NCI-H2081 treated with DMSO at 0.1 percent for 48 hours (cell line): Measurements from ENCODE around the gene SYF2.
A peak's percentile ranks its signal among the peaks of the same experiment; 100 is the strongest.
"Not testable (repeated sequence)": the region's sequence is repeated elsewhere in the genome, so short reads cannot be mapped to it uniquely, and the experiment has no call there.

Experiments used
- DNase-seq: peaks from one replicate; lab custom pipeline; 2025; lab: John Stamatoyannopoulos, UW

SYF2 gene

DNA sequence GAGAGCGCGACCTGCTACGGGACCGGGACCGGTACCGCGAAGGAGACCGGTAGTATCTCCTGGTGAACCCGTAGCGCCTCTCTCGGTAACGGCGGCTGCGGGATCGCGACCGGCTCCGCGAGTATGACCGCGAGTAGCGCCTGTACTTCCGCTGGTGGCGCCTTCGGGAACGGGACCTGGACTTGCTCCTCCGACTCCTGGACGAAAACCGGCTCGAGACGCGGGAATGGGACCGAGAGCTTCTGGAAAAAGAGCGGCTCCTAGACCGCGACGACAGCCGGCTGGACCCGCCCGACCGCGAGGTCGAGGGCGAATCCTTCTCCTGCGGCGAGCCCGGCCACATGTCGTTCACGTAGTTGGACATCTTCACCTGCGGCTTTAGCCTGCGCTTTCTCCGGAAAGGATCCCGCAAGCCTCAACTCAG, 14.3 kb upstream of the SYF2 start:
- DNase-seq = no peak

DNA sequence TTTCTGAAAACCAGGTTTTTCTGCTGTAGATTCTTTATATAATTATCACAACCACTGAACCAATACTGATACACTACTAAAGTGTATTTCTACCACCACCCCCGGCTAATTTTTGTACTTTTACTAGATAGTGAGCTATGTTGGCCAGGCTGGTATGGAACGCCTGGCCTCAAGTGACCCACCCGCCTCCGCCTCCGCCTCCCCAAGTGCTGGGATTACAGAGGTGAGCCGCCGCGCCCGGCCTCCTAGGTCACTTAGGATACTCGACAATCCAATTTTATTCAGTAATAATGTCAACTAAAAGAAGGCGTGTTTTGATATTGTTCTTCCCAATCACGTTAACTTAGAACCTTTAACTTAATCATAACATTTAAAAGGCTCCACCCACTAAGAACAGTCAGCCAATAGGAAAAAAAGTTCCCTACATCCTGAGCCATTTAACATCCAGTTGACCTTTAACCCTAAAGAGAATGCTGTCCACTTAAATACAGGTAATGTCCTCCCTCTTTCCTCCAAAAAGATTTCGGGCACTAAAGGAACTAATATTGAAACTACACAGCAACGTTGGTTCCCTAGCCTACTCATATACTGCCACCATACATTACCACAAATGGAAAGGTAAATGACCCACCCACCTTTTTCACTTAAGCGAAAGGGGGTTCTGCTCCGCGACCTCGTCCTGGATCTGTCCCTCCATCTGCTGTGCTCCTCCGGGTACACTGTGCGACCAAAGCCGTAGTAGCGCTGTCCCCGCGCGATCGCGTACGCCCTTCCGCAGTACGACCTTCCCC, 13.7 kb upstream of the SYF2 start:
- no peak for DNase-seq

DNA sequence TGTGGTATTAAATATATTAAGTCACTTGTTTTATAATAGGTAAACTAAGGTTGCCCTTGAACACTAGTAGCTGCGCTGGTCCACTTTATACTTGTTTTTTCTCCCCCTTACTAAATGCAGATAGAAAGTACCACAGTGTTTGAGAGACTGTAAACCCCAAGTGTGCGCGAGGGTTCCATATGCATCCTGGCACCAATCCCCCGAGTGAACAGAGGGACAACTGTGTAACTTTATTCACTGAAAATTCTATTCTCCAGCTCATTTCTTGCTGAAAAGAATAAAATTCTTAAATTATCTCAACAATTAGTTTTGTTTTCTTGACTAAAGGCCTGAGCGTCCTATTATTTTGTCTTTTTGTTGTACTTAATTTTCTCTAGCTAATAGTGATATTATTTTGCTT, 13.1 kb upstream of the SYF2 start:
- DNase-seq = no peak

DNA sequence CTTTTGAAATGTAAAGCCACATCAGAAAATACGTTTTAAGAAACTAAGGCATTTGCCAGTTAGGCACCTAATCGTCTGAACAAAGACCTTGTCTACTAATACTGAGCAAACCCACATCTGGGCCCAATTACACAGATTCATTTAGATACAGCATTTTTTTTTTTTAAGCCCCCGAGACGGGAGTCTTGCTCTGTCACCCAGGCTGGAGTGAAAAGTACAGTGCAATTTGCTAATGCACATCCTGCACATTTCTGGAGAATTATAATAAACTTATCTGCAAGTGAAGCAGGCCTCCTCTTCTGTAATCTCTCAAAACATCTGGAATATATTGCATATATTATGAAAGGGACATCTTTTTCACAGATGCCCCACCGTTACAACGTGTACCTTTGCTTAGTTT, 11.6 kb upstream of the SYF2 start:
- DNase-seq = no peak

DNA sequence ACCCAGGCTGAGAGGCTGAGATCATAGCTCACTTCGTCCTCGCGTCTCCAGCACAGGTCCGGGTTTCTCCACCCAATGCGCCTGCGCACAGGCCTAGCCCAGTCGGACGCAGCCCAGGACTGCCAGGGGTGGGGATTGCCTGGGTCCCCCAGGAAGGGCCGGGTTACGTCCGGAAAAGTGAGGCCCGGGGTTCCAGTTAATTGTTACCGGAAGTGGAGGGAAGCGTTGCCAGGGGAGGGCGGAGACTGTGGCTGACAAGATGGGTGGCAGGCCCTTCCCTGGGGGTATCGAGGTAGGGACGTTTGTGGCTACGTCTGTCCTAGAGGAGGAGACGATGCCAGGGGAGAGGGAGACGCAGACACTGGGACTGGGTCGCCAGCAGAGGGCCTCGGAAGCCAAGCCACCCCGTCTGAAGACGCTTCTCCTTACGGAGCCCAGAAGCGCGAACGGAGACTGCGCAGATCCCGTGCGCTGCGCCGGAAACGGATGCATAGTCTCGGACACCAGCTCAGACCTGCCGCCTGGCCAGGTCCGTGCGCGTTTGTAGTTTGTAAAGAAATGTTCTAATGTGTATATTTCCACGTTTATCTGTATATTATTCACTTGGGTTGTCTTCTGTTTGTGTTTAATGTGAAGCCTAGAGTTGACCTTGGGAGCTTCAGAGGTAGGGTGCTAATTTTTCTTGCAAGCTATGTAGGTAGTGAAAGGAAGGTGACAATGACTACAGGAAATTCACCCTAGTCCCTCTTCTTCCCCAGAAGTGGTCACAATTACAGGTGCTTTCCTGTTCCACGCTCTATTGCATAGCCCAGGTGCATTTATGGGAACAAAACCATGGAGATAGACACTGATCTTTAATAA, 7.6 kb upstream of the SYF2 start:
- peak; percentile 88 for DNase-seq

DNA sequence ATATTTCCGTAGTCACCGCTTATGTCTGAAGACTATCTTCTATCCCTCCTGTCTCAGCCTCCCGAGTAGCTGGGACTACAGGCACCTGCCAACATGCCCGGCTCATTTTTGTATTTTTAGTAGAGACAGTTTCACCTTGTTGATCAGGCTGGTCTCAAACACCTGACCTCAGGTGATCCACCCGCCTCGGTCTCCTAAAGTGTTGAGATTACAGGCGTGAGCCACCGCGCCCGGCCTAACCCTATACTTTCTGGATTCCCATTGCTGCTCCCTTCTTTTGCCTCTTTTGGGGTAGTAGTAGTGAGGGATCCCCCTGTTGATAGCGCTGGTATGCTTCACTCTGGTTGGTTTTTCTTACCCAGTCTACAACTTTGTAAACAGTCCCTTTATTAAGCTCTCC, 5.7 kb upstream of the SYF2 start:
- no peak for DNase-seq

DNA sequence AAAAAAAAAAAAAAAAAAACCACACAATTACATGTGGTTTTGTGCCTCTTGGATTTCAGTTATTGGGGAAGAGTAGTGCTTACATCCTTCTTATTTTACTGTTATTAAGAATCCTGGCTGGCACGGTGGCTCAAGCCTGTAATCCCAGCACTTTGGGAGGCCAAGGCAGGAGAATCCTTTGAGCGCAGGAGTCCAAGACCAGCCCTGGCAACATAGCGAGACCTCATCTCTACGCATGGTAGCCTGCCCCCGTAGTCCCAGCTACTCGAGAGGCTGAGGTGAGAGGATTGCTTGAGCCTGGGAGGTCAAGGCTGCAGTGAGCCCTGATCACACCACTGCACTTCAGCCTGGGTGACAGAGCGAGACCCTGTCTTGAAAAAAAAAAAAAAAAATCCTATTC, 4.0 kb upstream of the SYF2 start:
- not testable (repeated sequence) for DNase-seq

DNA sequence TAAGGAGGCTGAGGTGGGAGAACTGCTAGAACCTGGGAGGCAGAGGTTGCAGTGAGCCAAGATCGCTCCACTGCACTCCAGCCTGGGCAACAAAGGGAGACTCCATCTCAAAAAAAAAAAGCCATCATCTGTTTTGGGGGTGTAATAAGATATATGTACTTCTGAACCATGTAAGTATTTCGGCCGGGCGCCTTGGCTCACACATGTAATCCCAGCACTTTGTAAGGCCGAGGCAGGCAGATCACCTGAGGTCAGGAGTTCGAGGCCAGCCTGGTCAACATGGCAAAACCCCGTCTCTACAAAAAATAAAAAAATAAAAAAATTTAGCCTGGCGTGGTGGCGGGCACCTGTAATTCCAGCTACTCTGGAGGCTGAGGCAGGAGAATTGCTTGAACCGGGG, 3.1 kb upstream of the SYF2 start:
- not testable (repeated sequence) for DNase-seq

DNA sequence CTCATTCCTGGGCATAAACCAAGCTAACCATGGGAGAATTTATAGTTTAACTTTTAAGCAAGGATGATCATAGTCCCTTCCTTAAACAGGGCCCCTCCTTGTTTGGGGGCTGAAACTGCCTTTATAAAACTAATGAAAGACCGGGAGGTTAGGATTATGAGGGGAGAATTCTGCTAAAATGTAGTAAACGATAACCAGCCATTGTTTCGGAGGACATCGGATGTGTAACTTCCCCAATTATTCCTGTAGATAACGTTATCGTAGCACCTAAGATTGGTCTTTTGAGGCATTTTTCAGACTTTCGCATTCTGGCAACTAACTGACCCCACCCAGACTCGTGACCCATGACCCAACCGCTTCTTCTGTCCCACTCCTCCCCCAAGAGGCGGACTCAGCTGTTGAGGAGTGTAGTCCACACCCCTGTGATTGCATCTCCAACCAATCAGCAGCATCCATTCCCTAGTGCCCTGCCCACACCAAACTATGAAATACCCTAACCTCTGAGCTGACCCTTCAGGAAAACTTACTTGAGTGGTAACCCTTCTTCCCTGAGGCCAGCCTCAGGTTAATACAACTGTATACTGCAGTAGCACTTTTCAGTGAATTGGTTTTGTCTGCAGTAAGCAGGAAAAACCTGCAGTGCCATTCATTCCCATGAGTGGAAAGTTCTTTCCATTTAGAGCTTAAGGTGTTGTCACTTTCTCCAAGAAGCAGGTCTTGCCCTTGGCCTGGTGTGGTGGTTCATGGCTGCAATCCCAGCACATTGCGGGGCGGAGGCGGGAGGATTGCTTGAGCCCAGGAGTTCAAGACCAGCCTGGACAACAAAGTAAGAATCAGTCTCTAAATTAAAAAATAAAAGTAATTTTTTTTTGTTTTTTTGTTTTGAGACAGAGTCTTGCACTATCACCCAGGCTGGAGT, 823 bp upstream of the SYF2 start:
- DNase-seq = no peak

DNA sequence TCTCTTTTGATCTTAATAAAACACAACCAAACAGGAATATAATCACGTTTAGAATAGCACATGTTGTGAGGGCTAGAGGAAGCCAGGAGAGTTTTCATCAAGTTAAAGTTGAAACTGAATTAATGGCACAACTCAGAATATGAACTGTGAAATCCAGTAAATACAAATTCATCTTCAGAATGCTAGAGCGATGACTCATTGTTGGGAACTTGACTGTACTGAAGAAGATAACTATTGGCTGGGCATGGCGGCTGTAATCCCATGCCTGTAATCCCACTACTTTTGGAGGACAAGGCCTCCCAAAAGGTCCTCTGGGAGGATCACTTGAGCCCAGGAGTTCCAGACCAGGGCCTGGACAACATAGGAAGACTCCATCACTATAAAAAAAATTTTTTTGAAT, 8.8 kb downstream of the SYF2 start:
- no peak for DNase-seq

DNA sequence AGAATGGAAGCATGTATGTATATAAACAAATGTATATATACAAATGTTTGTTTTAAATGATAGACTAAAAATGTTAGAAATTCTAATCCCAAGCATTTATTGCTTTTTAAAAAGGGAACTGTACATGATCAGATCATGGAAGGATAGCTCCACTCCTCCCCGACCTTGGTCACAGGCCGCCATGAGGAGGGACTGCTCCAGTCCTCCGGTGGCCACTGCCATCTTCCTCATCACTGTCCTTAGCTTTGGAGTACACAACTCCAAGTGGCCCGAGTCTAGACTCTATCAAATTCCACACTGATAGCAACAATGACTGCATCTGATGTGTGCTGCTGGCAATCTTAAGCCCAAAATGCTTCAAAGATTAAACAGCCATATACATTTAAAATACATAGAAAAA, 9.7 kb downstream of the SYF2 start:
- no peak for DNase-seq

DNA sequence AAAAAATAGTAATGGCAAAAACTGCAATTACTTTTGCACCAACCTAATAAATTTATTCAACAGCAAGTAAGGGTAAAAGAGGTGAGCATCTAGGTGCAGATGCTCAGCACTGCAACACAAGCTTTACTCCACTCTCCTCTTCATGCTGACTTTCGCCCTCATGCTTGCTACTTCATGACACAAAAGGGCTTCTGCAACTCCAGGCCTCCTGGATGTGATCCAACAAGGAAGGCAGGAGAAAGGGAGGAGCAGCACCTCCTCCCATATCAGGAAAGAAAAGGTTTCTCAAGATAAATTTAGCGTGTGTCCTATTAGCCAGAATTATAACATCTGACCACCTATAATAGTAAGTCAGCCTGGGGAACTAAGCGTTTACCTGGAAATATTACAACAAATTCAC, 11.6 kb downstream of the SYF2 start:
- DNase-seq = no peak

DNA sequence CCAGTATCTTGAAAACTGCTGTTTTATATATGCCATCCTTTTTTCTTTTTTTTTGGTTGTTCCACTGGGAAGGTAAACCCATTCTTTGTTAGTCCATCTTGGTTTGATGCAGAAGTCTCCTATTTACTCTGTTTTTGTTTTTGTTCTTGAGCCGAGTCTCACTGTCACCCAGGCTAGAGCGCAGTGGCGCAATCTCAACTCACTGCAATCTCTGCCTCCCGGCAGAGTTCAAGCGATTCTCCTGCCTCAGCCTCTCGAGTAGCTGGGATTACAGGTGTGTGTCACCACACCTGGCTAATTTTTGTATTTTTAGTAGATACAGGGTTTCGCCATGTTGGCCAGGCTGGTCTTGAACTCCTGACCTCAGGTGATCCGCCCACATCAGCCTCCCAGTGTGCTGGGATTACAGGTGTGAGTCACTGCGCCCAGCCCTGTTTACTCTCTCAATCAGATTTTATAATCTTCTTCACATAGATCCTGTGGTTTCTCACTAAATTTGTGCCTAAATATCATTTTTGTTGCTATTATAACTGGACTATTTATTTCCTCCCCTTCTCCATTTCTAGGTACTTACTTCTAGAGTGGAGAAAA, 12.5 kb downstream of the SYF2 start:
- no peak for DNase-seq

DNA sequence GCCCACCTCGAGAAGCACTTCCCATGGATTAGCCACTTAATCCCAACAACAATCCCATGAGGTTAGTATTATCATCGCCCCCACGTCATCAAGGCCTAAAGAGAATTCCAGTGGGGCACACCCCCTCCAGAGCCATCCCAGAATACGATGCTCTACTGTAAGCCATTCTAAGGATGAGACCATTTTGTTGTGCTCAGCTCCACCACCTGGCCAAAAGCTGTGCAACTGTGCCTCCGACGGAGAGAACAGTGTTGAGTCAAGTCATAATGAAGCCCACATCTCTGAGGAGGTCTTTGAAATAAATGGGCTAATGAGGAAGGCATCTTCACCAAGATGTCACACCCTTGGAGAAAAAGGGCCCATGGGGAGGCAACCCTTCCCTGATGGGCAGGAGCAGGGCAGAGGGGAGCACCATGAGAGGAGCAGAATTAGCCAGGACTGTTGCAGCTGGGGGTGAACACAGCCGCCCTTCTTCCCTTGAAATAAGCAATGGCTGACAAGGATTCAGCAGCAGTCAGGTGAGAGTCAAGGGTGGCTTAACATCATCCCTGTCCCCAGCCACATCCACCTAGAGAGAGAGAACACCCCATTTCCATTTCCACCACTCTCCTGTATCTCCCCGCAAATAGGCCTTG, 14.6 kb downstream of the SYF2 start:
- DNase-seq = no peak

DNA sequence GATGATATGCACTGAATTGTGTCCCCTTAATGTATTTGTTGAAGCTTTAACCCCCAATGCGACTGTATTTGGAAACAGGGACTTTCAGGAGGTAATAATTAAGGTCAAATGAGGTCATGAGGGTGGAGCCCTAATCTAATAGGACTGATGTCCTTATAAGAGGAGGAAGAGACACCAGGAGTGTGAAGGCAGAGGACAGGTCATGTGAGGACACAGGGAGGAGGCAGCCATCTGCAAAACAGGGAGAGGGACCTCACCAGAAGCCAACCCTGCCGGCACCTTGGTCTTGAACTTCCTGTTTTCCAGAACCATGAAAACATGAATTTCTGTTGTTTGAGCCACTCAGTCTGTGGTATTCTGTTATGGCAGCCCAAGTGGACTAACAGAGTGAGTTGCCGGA, 15.3 kb downstream of the SYF2 start:
- no peak for DNase-seq

DNA sequence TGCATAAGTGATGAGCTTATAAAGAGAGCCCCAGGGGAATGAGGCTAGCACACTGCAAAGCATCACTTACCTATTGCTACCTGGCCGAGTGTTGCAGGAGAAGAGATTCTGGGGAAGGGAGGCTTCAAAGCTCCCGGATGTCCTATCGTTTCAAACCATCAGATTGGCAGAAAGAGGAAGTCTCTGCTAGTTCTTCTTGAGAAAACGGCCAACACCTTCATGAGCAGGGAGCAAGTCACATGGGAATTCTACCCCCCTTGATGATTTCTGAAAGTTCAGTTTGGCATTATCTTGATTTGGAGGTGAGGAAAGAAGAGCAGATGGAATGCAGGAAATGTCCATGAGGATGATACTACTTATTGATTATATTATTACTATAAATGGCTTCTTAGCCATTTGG, 16.2 kb downstream of the SYF2 start:
- no peak for DNase-seq

DNA sequence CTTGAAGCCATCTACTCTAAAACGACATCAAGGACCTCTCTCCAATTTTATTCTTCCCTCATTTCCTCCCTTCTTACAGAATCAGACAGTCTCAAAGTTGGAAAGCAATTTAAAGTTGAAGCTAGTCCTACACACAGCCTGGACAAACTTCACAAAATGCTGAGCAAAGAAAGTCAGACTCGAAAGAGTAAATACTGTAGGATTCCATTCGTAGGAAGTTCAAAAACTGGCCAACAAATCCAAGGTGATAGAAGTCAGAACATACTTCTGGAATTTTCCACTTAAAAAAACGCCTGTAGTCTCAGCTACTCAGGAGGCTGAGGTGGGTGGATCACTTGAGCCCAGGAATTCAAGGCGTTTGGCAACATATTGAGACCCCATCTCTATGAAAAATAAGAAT, 19.6 kb downstream of the SYF2 start:
- DNase-seq = no peak

DNA sequence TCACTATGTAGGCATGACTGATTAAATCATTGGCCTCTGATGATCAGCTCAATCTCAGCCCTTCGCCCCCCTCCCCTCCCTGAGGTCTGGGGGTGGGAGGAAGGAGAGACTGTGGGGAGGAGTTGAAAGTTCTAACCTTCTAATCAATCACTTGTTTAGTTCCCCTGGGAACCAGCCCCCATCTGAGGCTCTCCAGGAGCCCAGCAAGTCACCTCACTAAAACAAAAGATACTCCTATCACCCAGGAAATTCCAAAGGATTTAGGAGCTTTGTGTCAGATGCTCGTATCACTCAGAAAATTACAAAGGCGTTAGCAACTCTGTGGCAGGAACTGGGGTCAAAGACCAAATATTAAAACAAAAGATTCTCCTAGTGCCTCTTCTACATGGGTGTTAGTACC, 21.6 kb downstream of the SYF2 start:
- DNase-seq = no peak

DNA sequence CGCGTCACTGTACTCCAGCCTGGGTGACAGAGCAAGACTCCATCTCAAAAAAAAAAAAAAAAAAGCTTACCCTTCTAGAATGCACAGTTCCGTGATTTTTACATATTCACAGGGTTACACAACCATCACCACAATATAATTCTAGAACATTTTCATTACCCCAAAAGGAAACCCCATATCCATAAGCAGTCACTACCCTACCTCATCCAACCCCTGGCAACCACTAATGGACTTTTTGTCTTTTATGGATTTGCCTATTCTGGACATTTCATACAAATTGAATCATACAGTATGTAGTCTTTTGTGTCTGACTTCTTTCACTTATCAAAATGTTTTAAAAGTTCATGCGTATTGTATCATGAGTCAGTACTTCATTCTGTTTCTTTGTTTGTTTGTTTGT, 22.8 kb downstream of the SYF2 start:
- DNase-seq = no peak

DNA sequence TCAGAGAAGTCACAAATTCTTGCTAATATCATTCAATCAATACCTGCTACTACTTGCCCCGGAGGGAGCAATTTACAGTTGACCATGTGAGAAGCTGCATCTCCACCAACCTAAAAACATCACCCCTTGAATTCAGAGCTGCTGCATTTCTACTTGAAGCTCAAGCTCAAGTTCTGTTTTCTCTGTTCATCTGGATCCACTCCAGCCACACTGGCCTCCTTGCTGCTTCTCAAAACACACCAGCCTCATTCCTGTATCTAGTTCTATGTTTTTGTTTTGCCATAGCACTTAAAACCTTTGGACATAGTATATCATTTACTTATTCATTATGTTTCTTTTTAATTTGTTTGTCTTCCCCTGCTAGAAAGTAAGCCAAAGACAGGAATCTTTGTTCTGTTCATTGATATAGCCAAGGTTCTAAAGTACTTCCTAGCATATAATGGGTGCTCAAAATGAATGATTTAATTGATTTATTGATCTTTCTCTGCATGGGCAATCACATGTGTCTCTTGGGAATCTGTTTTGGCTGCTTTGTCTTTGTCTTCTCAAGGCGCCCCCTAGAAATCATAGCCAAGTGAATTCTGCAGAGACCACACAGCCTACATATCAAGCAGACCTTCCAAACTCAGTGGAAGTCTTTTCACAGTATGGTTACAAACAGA, 23.6 kb downstream of the SYF2 start:
- DNase-seq = no peak

DNA sequence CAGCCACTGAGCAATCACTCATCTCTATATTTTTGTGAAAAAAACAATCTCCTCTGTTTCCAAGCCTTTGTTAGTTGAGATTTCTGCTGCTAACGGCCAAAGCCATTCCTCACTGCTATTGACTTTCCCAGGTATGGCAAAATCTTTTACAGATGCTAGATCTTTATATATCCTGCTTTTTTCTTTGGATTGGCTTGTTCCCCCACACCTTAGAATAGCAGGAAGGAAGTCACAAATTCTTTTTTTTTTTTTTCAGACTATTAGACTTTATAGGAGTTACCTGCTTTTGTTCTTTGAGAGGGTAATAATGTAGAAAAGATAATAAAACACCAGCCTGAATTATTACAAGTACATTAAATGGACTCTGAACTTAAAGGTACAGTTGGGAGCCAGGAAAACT, 24.2 kb downstream of the SYF2 start:
- no peak for DNase-seq
